Measurements from ENCODE around the gene AKAP11.

DNA sequence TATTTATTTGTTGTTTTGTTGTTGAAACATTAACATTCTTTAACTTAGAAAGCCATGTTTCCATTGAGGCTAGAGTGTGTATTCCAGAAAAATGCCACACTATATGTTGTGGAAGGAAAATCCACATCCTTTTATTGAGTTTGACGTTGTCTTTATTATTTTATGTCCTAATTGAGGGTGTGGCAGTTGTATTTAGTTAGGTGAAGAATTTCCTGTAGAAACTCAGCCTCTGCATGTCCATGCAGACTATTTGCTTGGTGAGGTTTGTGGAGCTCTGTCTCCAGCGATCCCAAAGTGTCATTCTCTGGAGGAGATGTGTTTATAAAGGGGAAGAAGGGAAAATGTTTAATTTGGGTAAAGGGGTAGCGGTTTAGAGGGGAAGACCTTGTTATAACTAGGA is 46.6 kb downstream of the AKAP11 start:
- TF ChIP-seq, protein P1, sequence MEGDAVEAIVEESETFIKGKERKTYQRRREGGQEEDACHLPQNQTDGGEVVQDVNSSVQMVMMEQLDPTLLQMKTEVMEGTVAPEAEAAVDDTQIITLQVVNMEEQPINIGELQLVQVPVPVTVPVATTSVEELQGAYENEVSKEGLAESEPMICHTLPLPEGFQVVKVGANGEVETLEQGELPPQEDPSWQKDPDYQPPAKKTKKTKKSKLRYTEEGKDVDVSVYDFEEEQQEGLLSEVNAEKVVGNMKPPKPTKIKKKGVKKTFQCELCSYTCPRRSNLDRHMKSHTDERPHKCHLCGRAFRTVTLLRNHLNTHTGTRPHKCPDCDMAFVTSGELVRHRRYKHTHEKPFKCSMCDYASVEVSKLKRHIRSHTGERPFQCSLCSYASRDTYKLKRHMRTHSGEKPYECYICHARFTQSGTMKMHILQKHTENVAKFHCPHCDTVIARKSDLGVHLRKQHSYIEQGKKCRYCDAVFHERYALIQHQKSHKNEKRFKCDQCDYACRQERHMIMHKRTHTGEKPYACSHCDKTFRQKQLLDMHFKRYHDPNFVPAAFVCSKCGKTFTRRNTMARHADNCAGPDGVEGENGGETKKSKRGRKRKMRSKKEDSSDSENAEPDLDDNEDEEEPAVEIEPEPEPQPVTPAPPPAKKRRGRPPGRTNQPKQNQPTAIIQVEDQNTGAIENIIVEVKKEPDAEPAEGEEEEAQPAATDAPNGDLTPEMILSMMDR (IDR thresholded peaks at IDR 0.05): no peak
- TF ChIP-seq EZH2 (IDR thresholded peaks at IDR 0.05): no peak
- TF ChIP-seq EZH2phosphoT487 (IDR thresholded peaks at IDR 0.05): no peak

All from neural progenitor cell (in vitro differentiated cells).